ENCODE measurements around the gene HMHB1. TPM values are rescaled to one million over a fixed set of nuclear protein-coding genes. Genes with fewer than 3 reads are reported as not detected.

HMHB1 gene
- total RNA-seq, 1 experiment from 2014 or later = not detected

GRCh38 chr5:143819716-143820115 is 7.8 kb downstream of the HMHB1 start:
- Mint-ChIP-seq H3K9me3 (peaks cover 0 to 5% of the 10 kb centered on the region in 2 experiments; a peak in 3 of 5 replicates), H3K27me3 (ENCODE audit: low read depth) (no peaks in the 10 kb centered on the region), H3K27ac (no peak overlapping the region), H3K36me3 (ENCODE audit: insufficient read depth in 1 of 3, low read depth in 3 of 3) (no peaks in the 10 kb centered on the region), H3K4me1 (no peaks in the 10 kb centered on the region), H3K4me3 (no peak overlapping the region)
- Histone ChIP-seq H2BK5ac (ENCODE audit: insufficient read length, low read length) (no peak overlapping the region), H3K14ac (ENCODE audit: insufficient read depth, low read length) (no peak overlapping the region), H3K4ac (ENCODE audit: low read depth, low read length) (no peak overlapping the region), H2AFZ (ENCODE audit: low read length) (no peak overlapping the region), H3K9me3 (ENCODE audit: control insufficient read depth, low read depth, low read length) (no peaks in the 10 kb centered on the region), H3T11ph (ENCODE audit: low read length) (no peak overlapping the region), H3K56ac (ENCODE audit: insufficient read length, low read depth, low read length) (no peak overlapping the region), H3K23me2 (ENCODE audit: insufficient read length, low read depth, low read length, poor library complexity, severe bottlenecking) (no peaks in the 10 kb centered on the region), H3K4me2 (ENCODE audit: insufficient read depth, insufficient read length, low read length) (no peak overlapping the region), H2BK15ac (ENCODE audit: low read depth, low read length) (no peak overlapping the region), H2BK12ac (ENCODE audit: insufficient read length, low read depth, low read length) (no peak overlapping the region), H3K4me1 (ENCODE audit: insufficient read depth, low read length) (no peaks in the 10 kb centered on the region), H4K91ac (ENCODE audit: insufficient read length, low read depth, low read length) (no peak overlapping the region), H3K9ac (ENCODE audit: extremely low read depth, insufficient read length, low read length) (no peak overlapping the region), H3K79me2 (ENCODE audit: insufficient read depth, low read length) (no peaks in the 10 kb centered on the region), H2AK5ac (ENCODE audit: insufficient read length, low read length) (no peak overlapping the region), H4K20me1 (ENCODE audit: control insufficient read depth, insufficient read depth, insufficient read length) (no peaks in the 10 kb centered on the region), H3K79me1 (ENCODE audit: insufficient read depth, low read depth, low read length, poor library complexity, severe bottlenecking) (no peaks in the 10 kb centered on the region), H3K27ac (ENCODE audit: insufficient read length, low read depth, low read length) (no peak overlapping the region), H3K18ac (ENCODE audit: insufficient read length, low read depth, low read length) (no peak overlapping the region), H2BK20ac (ENCODE audit: low read depth, low read length, poor library complexity, severe bottlenecking) (no peak overlapping the region), H2BK120ac (ENCODE audit: low read depth, low read length, poor library complexity, severe bottlenecking) (no peak overlapping the region), H4K5ac (ENCODE audit: insufficient read length, low read depth, low read length) (no peak overlapping the region), H4K8ac (replicated peaks; ENCODE audit: insufficient read length, low read depth, low read length) (no peak overlapping the region), H3K27me3 (ENCODE audit: insufficient read depth, low read length) (no peaks in the 10 kb centered on the region), H3K23ac (ENCODE audit: insufficient read length, low read depth, low read length) (no peak overlapping the region)
- TF ChIP-seq, protein P1, sequence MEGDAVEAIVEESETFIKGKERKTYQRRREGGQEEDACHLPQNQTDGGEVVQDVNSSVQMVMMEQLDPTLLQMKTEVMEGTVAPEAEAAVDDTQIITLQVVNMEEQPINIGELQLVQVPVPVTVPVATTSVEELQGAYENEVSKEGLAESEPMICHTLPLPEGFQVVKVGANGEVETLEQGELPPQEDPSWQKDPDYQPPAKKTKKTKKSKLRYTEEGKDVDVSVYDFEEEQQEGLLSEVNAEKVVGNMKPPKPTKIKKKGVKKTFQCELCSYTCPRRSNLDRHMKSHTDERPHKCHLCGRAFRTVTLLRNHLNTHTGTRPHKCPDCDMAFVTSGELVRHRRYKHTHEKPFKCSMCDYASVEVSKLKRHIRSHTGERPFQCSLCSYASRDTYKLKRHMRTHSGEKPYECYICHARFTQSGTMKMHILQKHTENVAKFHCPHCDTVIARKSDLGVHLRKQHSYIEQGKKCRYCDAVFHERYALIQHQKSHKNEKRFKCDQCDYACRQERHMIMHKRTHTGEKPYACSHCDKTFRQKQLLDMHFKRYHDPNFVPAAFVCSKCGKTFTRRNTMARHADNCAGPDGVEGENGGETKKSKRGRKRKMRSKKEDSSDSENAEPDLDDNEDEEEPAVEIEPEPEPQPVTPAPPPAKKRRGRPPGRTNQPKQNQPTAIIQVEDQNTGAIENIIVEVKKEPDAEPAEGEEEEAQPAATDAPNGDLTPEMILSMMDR (conservative IDR thresholded peaks at IDR 0.05) = no peak
- no peak for DNase-seq

Measured in H9 (cell line).